Neural cell (in vitro differentiated cells): ENCODE data around the gene GRAP2. TPM values are rescaled to one million over a fixed set of nuclear protein-coding genes. Genes with fewer than 3 reads are reported as not detected.

ENCODE experiments used
- H2AFZ ChIP-seq: fragments of 200-600, 300-800 bp; sonication (generic), shearing (Covaris generic); 2 replicates; pipeline ENCODE4 v1.6.0; 2014; ENCODE audit warnings: low read depth, mild to moderate bottlenecking, antibody characterized with exemption, low read length, moderate library complexity
- H3F3A ChIP-seq: fragments of 200-600 bp; shearing (Covaris generic); 2 replicates; pipeline ENCODE4 v1.6.1; 2016; ENCODE audit warnings: mild to moderate bottlenecking, moderate library complexity, mixed read lengths, antibody characterized with exemption, low read length; ENCODE audit not compliant: insufficient read depth, poor library complexity, severe bottlenecking
- H3K27ac ChIP-seq: fragments of 200-600, 300-800 bp; sonication (generic), shearing (Covaris generic); 2 replicates; pipeline ENCODE4 v1.5.1; 2014; ENCODE audit warnings: mild to moderate bottlenecking, low read length, moderate library complexity
- H3K27me3 ChIP-seq: fragments of 300-800, 200-600 bp; sonication (generic), shearing (Covaris generic); 2 replicates; pipeline ENCODE4 v1.6.0; 2014; ENCODE audit warnings: mild to moderate bottlenecking, low read depth, low read length, moderate library complexity; ENCODE audit not compliant: insufficient read depth
- H3K36me3 ChIP-seq: fragments of 300-800, 200-600 bp; sonication (generic), shearing (Covaris generic); 2 replicates; pipeline ENCODE4 v1.5.1; 2014; ENCODE audit warnings: mild to moderate bottlenecking, antibody characterized with exemption, low read length, moderate library complexity; ENCODE audit not compliant: insufficient read depth
- H3K4me2 ChIP-seq: fragments of 300-800, 200-600 bp; sonication (generic), shearing (Covaris generic); 2 replicates; pipeline ENCODE4 v1.6.0; 2014; ENCODE audit warnings: mild to moderate bottlenecking, low read length
- H3K4me3 ChIP-seq: fragments of 300-800, 200-600 bp; sonication (generic), shearing (Covaris generic); 2 replicates; pipeline ENCODE4 v1.5.1; 2014; ENCODE audit warnings: mild to moderate bottlenecking, low read length, moderate library complexity
- H3K79me2 ChIP-seq: fragments of 200-600 bp; shearing (Covaris generic); replicated peaks from 2 replicates; pipeline ENCODE4 v1.6.0; 2014; ENCODE audit warnings: mild to moderate bottlenecking, low read length, moderate library complexity; ENCODE audit not compliant: insufficient read depth
- H3K9ac ChIP-seq: fragments of 300-800, 200-600 bp; sonication (generic), shearing (Covaris generic); 2 replicates; pipeline ENCODE4 v1.6.1; 2016; ENCODE audit warnings: mild to moderate bottlenecking, low read length, mixed read lengths
- H3K9me2 ChIP-seq: fragments of 200-600 bp; shearing (Covaris generic); 2 replicates; pipeline ENCODE4 v1.6.1; 2016; ENCODE audit warnings: mild to moderate bottlenecking, low read length, mixed read lengths; ENCODE audit not compliant: insufficient read depth
- H3K9me3 ChIP-seq: fragments of 200-600, 300-800 bp; sonication (generic), shearing (Covaris generic); 2 replicates; pipeline ENCODE4 v1.6.1; 2016; ENCODE audit warnings: mild to moderate bottlenecking, mixed run types, low read length, moderate library complexity, mixed read lengths
- H4K20me1 ChIP-seq: fragments of 200-600 bp; shearing (Covaris generic); 2 replicates; pipeline ENCODE4 v1.6.1; 2016; ENCODE audit warnings: mild to moderate bottlenecking, mixed run types; ENCODE audit not compliant: insufficient read depth
- CTCF ChIP-seq: fragments of 450-650 bp; IDR thresholded peaks from 2 replicates; pipeline ENCODE4 v1.5.1; 2014; ENCODE audit warnings: antibody characterized with exemption, mild to moderate bottlenecking, moderate library complexity; ENCODE audit not compliant: poor library complexity, severe bottlenecking
- EP300 ChIP-seq: fragments of 450-650 bp; conservative IDR thresholded peaks from 2 replicates; pipeline ENCODE4 v1.6.1; 2014; ENCODE audit warnings: antibody characterized with exemption, mild to moderate bottlenecking, moderate library complexity; ENCODE audit not compliant: poor library complexity, severe bottlenecking
- EZH2 ChIP-seq: fragments of 200-600, 300-800 bp; shearing (Covaris generic), sonication (generic); IDR thresholded peaks from 2 replicates; pipeline ENCODE4 v1.6.1; 2014; ENCODE audit warnings: antibody characterized with exemption, low read length, borderline replicate concordance, mild to moderate bottlenecking; ENCODE audit not compliant: insufficient read depth, poor library complexity, severe bottlenecking
- MXI1 ChIP-seq: fragments of 450-650 bp; conservative IDR thresholded peaks from 2 replicates; pipeline ENCODE4 v1.6.1; 2014; ENCODE audit warnings: antibody characterized with exemption, mild to moderate bottlenecking; ENCODE audit not compliant: poor library complexity, severe bottlenecking
- POLR2AphosphoS5 ChIP-seq: IDR thresholded peaks from 2 replicates; pipeline ENCODE4 v1.6.1; 2012
- RAD21 ChIP-seq: fragments of 450-650 bp; conservative IDR thresholded peaks from 2 replicates; pipeline ENCODE4 v1.6.1; 2014; ENCODE audit warnings: antibody characterized with exemption, mild to moderate bottlenecking, moderate library complexity
- REST ChIP-seq: IDR thresholded peaks from 2 replicates; pipeline ENCODE4 v1.6.1; 2012; ENCODE audit warnings: borderline replicate concordance
- SMC3 ChIP-seq: fragments of 450-650 bp; conservative IDR thresholded peaks from 2 replicates; pipeline ENCODE4 v1.6.1; 2014; ENCODE audit warnings: antibody characterized with exemption, mild to moderate bottlenecking, moderate library complexity; ENCODE audit not compliant: poor library complexity
- polyA plus RNA-seq: library from polyadenylated mRNA; depleted of rRNA; stranded (reverse); fragments of >200 nt; gene quantifications from 2 replicates; pipeline ENCODE4 v1.2.3, GENCODE V29; 2014

GRAP2 gene
- polyA plus RNA-seq, 1 donor from 2014 or later = 0.30 TPM

DNA sequence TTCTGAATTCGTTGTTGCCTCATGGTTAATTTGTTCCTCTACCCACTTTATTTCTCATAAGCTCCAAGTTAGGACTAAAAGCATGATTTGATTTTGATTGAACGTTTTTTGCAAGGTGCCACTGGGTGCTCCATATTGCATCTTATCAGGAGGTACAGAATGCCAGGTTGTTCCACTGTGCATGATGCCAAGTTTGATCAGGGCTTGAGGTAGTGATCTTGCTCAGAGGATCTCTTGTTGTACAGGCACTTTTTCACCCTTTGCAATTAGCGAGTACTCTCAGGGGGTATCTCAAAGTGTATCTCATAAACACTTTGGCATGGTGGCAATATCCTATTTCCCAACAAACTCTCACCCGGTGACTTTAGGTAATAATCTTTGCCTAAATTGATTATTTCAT lies 4.0 kb downstream of the GRAP2 start:
- Histone ChIP-seq H3K27ac (no peak overlapping the region), H3K27me3 (no peaks in the 10 kb centered on the region), H3K4me3 (no peak overlapping the region), H2AFZ (no peak overlapping the region), H3K9ac (no peak overlapping the region), H3K9me3 (no peaks in the 10 kb centered on the region), H3F3A (no peaks in the 10 kb centered on the region), H3K79me2 (no peaks in the 10 kb centered on the region), H3K9me2 (no peaks in the 10 kb centered on the region), H3K4me2 (no peak overlapping the region), H3K36me3 (no peaks in the 10 kb centered on the region), H4K20me1 (no peaks in the 10 kb centered on the region)
- no peak for TF ChIP-seq POLR2AphosphoS5
- TF ChIP-seq SMC3 = no peak
- TF ChIP-seq REST = no peak
- TF ChIP-seq MXI1 = no peak
- no peak for TF ChIP-seq RAD21
- no peak for TF ChIP-seq EP300

- H3K79me2 ChIP-seq = no peaks in the 10 kb centered on the region
- no peak overlapping the region for H3K27ac ChIP-seq
- H2AFZ ChIP-seq = no peak overlapping the region
- no peaks in the 10 kb centered on the region for H3K36me3 ChIP-seq
- H3K4me3 ChIP-seq = no peak overlapping the region
- no peaks in the 10 kb centered on the region for H3K27me3 ChIP-seq
- H3K9me2 ChIP-seq = no peaks in the 10 kb centered on the region
- H3F3A ChIP-seq = no peaks in the 10 kb centered on the region
- no peak overlapping the region for H3K4me2 ChIP-seq
- no peaks in the 10 kb centered on the region for H4K20me1 ChIP-seq
- TF ChIP-seq EZH2 (no peak), RAD21 (no peak), EP300 (no peak), REST (no peak), POLR2AphosphoS5 (no peak), SMC3 (no peak), CTCF (no peak), MXI1 (no peak)
- H3K9me3 ChIP-seq = no peaks in the 10 kb centered on the region
- no peak overlapping the region for H3K9ac ChIP-seq
Measured at GRCh38 chr22:39905687-39906086, 4.8 kb downstream of the GRAP2 start.
